Endodermal cell (in vitro differentiated cells): Measurements from ENCODE around the gene UPK1B. TPM values are rescaled to one million over a fixed set of nuclear protein-coding genes. Genes with fewer than 3 reads are reported as not detected.

Experiments
- DNase-seq: peaks from one replicate; pipeline ENCODE4 v3.0.0-alpha.2; 2017
- H3K27ac ChIP-seq: 2 replicates; pipeline ENCODE4 v1.5.1; 2013; ENCODE audit warnings: mild to moderate bottlenecking, low read depth, low read length, moderate library complexity
- H3K27me3 ChIP-seq: 2 replicates; pipeline ENCODE4 v1.6.1; 2013; ENCODE audit warnings: mild to moderate bottlenecking, low read length, moderate library complexity; ENCODE audit not compliant: insufficient read depth, control insufficient read depth, poor library complexity, severe bottlenecking
- H3K36me3 ChIP-seq: 2 replicates; pipeline ENCODE4 v1.7.0; 2013; ENCODE audit warnings: mild to moderate bottlenecking, low read length, moderate library complexity; ENCODE audit not compliant: control insufficient read depth, insufficient read depth
- H3K4me1 ChIP-seq: one replicate; pipeline ENCODE4 v1.7.0; 2013; ENCODE audit warnings: low read length; ENCODE audit not compliant: control insufficient read depth, insufficient read depth
- H3K4me3 ChIP-seq: 2 replicates; pipeline ENCODE4 v1.5.1; 2013; ENCODE audit warnings: mild to moderate bottlenecking, low read length, moderate library complexity
- H3K9ac ChIP-seq: 2 replicates; pipeline ENCODE4 v1.6.1; 2013; ENCODE audit warnings: mild to moderate bottlenecking, low read length, moderate library complexity; ENCODE audit not compliant: poor library complexity, severe bottlenecking; ENCODE audit errors: extremely low read depth
- H3K9me3 ChIP-seq: 2 replicates; pipeline ENCODE4 v1.6.1; 2013; ENCODE audit warnings: mild to moderate bottlenecking, low read length, moderate library complexity; ENCODE audit not compliant: control insufficient read depth
- H3K27ac Mint-ChIP-seq: 2 replicates; pipeline ENCODE4 v1.8.0; 2020; ENCODE audit warnings: mixed read lengths
- H3K27me3 Mint-ChIP-seq: 2 replicates; pipeline ENCODE4 v1.8.0; 2021; ENCODE audit warnings: mild to moderate bottlenecking, mixed read lengths; ENCODE audit not compliant: insufficient read depth
- H3K36me3 Mint-ChIP-seq: 2 replicates; pipeline ENCODE4 v1.8.0; 2020; ENCODE audit warnings: low read depth, mixed read lengths
- H3K4me1 Mint-ChIP-seq: 2 replicates; pipeline ENCODE4 v1.8.0; 2020; ENCODE audit warnings: mixed read lengths
- H3K4me3 Mint-ChIP-seq: 2 replicates; pipeline ENCODE4 v1.8.0; 2020; ENCODE audit warnings: mild to moderate bottlenecking, moderate library complexity, mixed read lengths
- H3K9me3 Mint-ChIP-seq: 2 replicates; pipeline ENCODE4 v1.8.0; 2020; ENCODE audit warnings: mild to moderate bottlenecking, mixed read lengths
- CTCF ChIP-seq: fragments of 200-600 bp; sonication (generic); conservative IDR thresholded peaks from 2 replicates; pipeline ENCODE4 v1.5.0; 2021; ENCODE audit warnings: antibody characterized with exemption, mild to moderate bottlenecking
- WGBS, 2 experiments: methylation state at CpG; one replicate each; pipeline versions ENCODE4 v1.1.5 to v1.1.7; 2013; ENCODE audit warnings: missing lambda C conversion rate in 2 of 2, mixed read lengths in 1 of 2; ENCODE audit not compliant: insufficient coverage in 1 of 2, insufficient read length in 1 of 2; 5-methylcytosine and 5-hydroxymethylcytosine counted together
- total RNA-seq, 2 donors: library from RNA; stranded (reverse); fragmentation: NEBNext Ultra II Directional in 1 of 2; extraction: Animal tissue kit (Norgen Biotek cat#: 25700) in 1 of 2; gene quantifications; 2 replicates in 1 of 2; 3 replicates in 1 of 2; pipeline ENCODE4 v1.2.1, GENCODE V29; 2021

UPK1B gene
- total RNA-seq, 2 donors from 2014 or later, result 4.9 to 11.3 TPM

- Mint-ChIP-seq H3K9me3 (peaks cover 50% of the 10 kb centered on the region), H3K4me1 (peaks cover 8% of the 10 kb centered on the region), H3K27ac (no peak overlapping the region), H3K27me3 (no peaks in the 10 kb centered on the region), H3K36me3 (peaks cover 4% of the 10 kb centered on the region), H3K4me3 (no peak overlapping the region)
- TF ChIP-seq CTCF, result no peak
- DNase-seq, result no peak
- no peak overlapping the region for H3K27ac ChIP-seq
- H3K9ac ChIP-seq, result no peak overlapping the region
- H3K4me3 ChIP-seq, result no peak overlapping the region
- 95% methylated on average over 2 of the region's 2 CpGs; no CpG with 5 or more reads in 1 of the 2 experiments for WGBS, 2 experiments
- no peaks in the 10 kb centered on the region for H3K4me1 ChIP-seq
- H3K36me3 ChIP-seq, result no peaks in the 10 kb centered on the region
- peaks cover 42% of the 10 kb centered on the region for H3K9me3 ChIP-seq
- no peaks in the 10 kb centered on the region for H3K27me3 ChIP-seq
These were observed 72.4 kb downstream of the UPK1B start for GRCh38 chr3:119245778-119246177.

Other genes starting within 250 kb of the UPK1B start
- 1 to 10 TPM; 3.9 to 6.0 TPM for gene IGSF11, start 138.8 kb upstream of the UPK1B start, total RNA-seq
- not detected for gene TEX55, start 27.4 kb upstream of the UPK1B start, total RNA-seq
- 100 to 1,000 TPM; 141 to 145 TPM for gene B4GALT4, start 67.3 kb downstream of the UPK1B start, total RNA-seq
- gene ARHGAP31, start 120.8 kb downstream of the UPK1B start, total RNA-seq, result 1 to 10 TPM; 2.2 to 2.3 TPM